ENCODE results near the gene ATP10A.

The ATP10A gene

DNA sequence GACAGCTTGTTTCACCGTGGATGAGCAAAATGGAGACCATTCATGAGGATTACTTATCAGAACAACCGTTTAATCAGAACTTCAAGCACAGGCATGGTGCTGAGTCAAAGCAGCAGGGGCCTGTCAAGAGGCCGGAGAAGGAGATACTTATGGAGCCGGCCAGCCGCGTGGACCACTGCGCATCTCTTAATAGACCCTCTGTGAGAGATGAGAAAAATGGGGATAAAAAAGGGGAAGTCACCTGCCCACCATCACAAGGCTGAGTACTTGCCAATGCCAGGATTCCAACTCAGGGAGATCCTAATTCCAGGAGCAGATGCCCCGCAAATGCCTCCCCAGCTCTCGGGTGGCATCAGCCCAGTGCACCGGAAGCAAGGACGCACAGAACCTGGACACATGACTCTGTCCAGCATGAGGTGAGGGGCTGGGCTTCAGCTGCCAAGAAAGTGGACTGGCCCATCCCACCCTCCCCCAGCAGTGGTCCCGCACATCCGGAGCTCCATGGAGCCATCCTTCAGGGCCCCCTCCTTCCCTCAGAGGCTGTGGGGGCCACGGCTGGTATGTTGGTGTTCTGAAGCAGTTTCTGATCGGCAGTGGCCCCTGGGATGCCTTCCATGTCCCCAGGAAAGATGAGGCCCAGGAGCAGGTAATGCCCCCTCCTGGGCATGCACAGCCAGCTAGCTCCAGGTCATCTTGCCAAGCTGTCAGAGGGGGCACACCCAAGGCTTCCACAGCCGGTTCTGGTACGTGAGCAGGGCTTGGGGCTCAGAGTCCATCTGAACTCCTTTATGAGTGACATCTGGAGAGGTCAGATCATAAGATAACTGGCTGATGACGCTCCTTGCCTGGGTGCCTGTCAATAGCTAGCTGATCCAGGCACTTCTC, 143.8 kb downstream of the ATP10A start:
- H3K4me3 ChIP-seq (ENCODE audit: low read depth, low read length), result no peak overlapping the region
- TF ChIP-seq, protein P1, sequence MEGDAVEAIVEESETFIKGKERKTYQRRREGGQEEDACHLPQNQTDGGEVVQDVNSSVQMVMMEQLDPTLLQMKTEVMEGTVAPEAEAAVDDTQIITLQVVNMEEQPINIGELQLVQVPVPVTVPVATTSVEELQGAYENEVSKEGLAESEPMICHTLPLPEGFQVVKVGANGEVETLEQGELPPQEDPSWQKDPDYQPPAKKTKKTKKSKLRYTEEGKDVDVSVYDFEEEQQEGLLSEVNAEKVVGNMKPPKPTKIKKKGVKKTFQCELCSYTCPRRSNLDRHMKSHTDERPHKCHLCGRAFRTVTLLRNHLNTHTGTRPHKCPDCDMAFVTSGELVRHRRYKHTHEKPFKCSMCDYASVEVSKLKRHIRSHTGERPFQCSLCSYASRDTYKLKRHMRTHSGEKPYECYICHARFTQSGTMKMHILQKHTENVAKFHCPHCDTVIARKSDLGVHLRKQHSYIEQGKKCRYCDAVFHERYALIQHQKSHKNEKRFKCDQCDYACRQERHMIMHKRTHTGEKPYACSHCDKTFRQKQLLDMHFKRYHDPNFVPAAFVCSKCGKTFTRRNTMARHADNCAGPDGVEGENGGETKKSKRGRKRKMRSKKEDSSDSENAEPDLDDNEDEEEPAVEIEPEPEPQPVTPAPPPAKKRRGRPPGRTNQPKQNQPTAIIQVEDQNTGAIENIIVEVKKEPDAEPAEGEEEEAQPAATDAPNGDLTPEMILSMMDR (IDR thresholded peaks at IDR 0.05; ENCODE audit: borderline replicate concordance, insufficient read depth, low read depth, low read length), result no peak

DNA sequence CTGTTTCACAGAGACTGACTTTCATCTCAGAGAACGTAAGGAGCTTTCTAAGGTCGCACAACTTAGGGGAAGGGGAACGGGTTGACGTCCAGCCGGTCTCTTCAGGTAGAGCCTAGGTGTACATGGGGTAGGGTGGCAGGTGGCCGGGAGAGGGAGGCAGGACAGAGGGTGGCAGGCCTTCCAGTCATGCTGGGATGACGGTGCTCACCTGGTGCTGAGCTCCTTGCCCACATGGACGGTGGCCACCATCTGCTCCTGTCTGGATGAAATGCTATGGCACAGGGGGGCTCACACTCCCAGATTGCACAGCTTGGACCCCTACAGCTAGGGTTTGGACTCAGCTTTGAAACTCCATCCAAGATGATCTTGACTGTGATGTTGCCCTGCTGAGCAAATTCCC, 144.5 kb downstream of the ATP10A start:
- TF ChIP-seq, protein P1 (IDR thresholded peaks at IDR 0.05; ENCODE audit: borderline replicate concordance, insufficient read depth, low read depth, low read length), result no peak
- H3K4me3 ChIP-seq (ENCODE audit: low read depth, low read length), result no peak overlapping the region

DNA sequence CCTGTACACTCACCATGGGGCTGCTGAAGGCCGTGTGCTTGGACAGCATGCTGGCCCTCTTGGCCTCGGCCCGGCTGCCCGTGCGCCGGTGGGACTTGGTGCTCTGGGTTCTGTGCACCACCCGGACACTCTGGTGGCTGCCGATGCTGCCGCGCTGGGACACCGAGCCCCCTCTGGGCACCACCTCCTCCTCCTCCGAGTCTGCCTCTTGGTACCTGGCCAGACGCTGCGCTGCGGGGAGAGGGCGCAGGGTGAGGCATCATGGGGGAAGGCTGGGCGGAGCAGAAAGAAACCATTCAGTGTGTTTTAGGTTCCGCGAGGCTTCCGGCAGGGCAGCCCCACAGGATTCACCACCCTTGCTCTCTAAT, 145.0 kb downstream of the ATP10A start:
- TF ChIP-seq, protein P1 (IDR thresholded peaks at IDR 0.05; ENCODE audit: borderline replicate concordance, insufficient read depth, low read depth, low read length), result no peak
- H3K4me3 ChIP-seq (ENCODE audit: low read depth, low read length), result no peak overlapping the region

DNA sequence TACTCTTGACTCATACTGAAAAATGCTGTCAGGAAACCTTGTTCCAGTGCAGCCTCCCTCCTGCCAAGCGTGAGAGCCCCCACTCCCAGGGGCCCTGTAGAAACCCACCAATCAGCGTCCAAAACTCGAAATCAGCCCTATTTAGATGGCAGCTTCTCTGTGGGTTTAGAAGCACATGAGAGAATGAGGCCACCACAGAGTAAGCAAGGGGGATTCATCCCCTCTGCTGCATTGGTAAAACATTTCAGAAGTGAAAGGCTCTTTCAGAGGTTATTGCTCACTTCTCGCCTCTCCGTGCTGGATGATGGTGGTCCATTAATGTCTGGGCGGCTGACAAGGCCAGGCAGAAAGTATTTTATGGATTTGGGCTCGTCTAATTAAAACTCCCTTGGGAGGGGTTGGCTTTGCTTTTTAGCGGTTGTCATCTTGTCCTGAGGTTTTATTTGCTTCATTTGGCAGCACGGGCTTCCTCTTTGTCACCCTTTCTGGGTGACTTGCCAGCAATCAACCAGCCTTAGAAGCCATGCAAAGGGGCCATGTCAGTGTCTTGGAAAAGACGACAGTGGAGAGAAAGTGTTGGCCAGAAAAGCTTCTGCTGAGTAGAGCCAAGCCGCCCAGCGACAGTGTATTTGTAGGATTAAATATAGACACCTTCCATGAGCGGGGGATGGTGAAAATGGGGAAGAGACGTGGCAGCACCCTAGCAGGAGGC, 145.5 kb downstream of the ATP10A start:
- TF ChIP-seq, protein P1 (IDR thresholded peaks at IDR 0.05; ENCODE audit: borderline replicate concordance, insufficient read depth, low read depth, low read length), result no peak
- no peak overlapping the region for H3K4me3 ChIP-seq (ENCODE audit: low read depth, low read length)

DNA sequence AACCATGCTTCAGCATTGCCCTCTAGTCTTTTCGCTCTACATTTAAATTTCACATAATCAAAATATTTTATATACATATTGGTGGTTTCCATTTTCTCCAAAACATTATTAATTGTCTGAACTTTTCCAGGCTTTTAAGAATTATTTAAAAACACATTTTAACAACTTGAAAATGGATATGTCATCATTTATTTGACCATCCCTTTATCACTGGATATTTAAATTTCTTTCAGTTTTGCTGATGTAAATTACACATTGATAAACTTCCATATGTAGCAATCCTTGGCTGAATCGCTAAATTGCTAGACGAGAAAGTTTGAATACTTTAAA, 146.0 kb downstream of the ATP10A start:
- TF ChIP-seq, protein P1 (IDR thresholded peaks at IDR 0.05; ENCODE audit: borderline replicate concordance, insufficient read depth, low read depth, low read length), result no peak
- no peak overlapping the region for H3K4me3 ChIP-seq (ENCODE audit: low read depth, low read length)

DNA sequence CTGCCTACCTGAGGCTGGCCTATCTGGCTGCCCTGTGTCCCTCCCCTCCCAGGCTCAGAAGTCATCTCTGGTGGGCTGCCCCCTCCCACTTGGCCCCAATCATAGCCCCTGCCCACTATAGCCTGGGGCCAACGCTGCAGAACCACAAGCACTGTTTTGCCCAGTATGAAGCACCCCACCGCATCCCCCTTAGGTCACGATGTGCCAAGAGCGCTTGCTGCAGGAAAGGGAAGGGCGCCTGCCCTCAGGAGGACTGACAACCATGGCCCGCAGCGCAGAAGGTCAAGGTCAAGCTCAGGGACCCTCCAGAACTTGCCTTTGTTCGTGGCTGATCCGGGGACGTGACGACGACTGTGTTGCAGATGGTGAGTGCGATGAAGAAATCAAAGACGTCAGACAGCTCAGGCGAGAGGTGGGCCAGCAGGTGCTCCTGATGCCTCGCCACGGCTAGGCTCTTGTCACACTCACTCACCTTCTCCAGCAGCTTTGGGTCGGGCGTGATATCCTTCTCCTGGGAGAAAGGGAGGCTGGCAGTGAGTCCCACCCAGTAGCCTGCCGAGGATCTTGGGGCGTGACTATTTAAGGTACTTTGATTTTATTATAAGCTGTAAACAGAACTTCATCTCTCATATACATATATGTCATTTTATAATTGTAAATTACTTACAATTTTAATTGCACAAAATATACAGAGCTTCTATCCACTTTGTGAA, 146.6 kb downstream of the ATP10A start:
- no peak overlapping the region for H3K4me3 ChIP-seq (ENCODE audit: low read depth, low read length)
- TF ChIP-seq, protein P1 (IDR thresholded peaks at IDR 0.05; ENCODE audit: borderline replicate concordance, insufficient read depth, low read depth, low read length), result no peak

Data from GM12875 (cell line).